ENCODE results near the gene STAG1. TPM values are rescaled to one million over a fixed set of nuclear protein-coding genes. Genes with fewer than 3 reads are reported as not detected.
"Not testable (repeated sequence)": the region's sequence is repeated elsewhere in the genome, so short reads cannot be mapped to it uniquely, and the experiment has no call there.

The STAG1 gene
- polyA plus RNA-seq, 1 experiment: 13.8 TPM

DNA sequence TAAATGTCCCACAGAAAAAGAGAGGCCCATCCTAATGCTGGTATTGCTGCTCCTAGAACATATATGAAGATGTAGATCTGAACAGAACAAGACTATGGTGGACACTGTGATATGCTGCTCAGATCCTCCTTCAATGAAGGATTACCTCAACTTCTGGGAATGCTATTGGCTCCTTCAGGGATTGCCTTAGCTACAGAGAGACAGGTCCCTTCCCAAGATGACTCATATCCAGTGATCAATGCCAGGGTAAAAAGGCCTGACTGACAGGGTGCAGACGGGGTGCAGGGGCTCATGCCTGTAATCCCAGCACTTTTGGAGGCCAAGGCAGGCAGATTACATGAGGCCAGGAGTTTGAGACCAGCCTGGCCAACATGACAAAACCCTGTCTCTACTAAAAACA, 20.5 kb upstream of the STAG1 start:
- ChIA-PET CTCF (no interaction called here), POLR2A (no interaction called here)
- Histone ChIP-seq H3K27me3 (ENCODE audit: control insufficient read depth, insufficient read depth, low read length) (no peaks in the 10 kb centered on the region), H3K36me3 (ENCODE audit: control insufficient read depth, insufficient read depth, low read length) (no peaks in the 10 kb centered on the region), H3K4me3 (ENCODE audit: low read depth, low read length) (no peak overlapping the region)
- TF ChIP-seq, protein P1, sequence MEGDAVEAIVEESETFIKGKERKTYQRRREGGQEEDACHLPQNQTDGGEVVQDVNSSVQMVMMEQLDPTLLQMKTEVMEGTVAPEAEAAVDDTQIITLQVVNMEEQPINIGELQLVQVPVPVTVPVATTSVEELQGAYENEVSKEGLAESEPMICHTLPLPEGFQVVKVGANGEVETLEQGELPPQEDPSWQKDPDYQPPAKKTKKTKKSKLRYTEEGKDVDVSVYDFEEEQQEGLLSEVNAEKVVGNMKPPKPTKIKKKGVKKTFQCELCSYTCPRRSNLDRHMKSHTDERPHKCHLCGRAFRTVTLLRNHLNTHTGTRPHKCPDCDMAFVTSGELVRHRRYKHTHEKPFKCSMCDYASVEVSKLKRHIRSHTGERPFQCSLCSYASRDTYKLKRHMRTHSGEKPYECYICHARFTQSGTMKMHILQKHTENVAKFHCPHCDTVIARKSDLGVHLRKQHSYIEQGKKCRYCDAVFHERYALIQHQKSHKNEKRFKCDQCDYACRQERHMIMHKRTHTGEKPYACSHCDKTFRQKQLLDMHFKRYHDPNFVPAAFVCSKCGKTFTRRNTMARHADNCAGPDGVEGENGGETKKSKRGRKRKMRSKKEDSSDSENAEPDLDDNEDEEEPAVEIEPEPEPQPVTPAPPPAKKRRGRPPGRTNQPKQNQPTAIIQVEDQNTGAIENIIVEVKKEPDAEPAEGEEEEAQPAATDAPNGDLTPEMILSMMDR (IDR thresholded peaks at IDR 0.05; ENCODE audit: insufficient read depth, low read depth, low read length): no peak
- no peak for DNase-seq (ENCODE audit: low read depth)

DNA sequence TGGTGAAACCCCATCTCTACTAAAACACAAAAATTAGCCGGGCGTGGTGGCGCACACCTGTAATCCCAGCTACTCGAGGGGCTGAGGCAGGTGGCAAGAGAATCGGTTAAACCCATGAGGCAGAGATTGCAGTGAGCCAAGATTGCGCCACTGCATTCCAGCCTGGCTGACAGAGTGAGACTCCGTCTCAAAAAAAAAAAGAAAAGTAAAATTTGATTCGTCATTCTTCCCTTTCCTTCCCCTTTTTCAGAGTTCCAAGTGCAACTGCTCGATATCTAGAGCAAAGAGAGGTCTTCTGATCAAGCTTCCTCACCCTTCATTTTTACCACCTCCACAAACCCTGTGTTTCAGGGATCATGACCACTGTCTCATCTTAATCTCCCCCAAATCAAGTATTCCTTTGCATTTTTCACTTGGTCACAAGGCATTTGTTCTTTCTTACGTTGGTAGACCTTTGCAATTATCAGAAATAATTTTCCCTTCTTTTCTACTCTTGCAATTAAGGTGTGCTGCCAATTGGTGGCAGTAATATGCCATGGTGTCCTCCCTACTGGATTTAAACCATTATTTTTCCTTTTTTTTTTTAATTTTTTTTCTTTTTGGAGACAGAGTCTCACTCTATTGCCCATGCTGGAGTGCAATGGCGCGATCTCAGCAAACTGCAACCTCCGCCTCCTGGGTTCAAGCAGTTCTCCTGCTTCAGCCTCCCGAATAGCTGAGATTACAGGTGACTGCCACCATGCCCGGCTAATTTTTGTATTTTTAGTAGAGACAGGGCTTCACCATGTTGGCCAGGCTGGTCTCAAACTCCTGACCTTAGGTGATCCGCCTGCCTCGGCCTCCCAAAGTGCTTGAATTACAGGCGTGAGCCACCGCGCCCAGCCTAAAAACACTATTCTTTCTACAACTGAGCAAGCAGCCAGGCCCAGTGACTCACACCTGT, 6.3 kb upstream of the STAG1 start:
- H3K4me3 ChIP-seq (ENCODE audit: low read depth, low read length); POLR2A ChIA-PET; H3K27me3 ChIP-seq (ENCODE audit: control insufficient read depth, insufficient read depth, low read length); DNase-seq (ENCODE audit: low read depth); H3K36me3 ChIP-seq (ENCODE audit: control insufficient read depth, insufficient read depth, low read length): not testable (repeated sequence)
- CTCF ChIA-PET: interaction anchor here (0.6 to 2.8 kb wide), 6 partner anchors 10 to 835 kb away, joined by 3 to 12 read pairs (median 3); partner anchors contain the start of gene NCK1
- TF ChIP-seq, protein P1 (IDR thresholded peaks at IDR 0.05; ENCODE audit: insufficient read depth, low read depth, low read length): peak; percentile 51

DNA sequence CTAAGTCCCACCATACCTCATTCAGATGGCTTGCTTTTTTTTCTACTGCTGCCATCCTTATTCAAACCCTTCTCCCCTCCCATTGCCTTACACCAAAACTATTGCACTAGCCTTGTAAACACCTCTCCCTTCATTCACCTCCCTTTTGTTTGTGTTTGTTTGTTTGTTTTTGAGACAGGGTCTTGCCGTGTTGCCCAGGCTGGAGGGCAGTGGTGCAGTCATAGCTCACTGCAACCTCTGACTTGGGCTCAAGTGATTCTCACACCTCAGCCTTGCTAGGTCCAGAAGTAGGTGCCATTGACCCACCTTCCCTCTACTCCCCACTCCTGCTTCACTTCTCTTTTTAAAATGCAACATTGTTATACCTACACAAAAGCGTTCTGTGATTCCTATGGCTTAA, 3.0 kb upstream of the STAG1 start:
- TF ChIP-seq, protein P1 (IDR thresholded peaks at IDR 0.05; ENCODE audit: insufficient read depth, low read depth, low read length): no peak
- Histone ChIP-seq H3K27me3 (ENCODE audit: control insufficient read depth, insufficient read depth, low read length) (no peaks in the 10 kb centered on the region), H3K36me3 (ENCODE audit: control insufficient read depth, insufficient read depth, low read length) (no peaks in the 10 kb centered on the region), H3K4me3 (ENCODE audit: low read depth, low read length) (no peak overlapping the region)
- ChIA-PET POLR2A (no interaction called here), CTCF (no interaction called here)
- no peak for DNase-seq (ENCODE audit: low read depth)

DNA sequence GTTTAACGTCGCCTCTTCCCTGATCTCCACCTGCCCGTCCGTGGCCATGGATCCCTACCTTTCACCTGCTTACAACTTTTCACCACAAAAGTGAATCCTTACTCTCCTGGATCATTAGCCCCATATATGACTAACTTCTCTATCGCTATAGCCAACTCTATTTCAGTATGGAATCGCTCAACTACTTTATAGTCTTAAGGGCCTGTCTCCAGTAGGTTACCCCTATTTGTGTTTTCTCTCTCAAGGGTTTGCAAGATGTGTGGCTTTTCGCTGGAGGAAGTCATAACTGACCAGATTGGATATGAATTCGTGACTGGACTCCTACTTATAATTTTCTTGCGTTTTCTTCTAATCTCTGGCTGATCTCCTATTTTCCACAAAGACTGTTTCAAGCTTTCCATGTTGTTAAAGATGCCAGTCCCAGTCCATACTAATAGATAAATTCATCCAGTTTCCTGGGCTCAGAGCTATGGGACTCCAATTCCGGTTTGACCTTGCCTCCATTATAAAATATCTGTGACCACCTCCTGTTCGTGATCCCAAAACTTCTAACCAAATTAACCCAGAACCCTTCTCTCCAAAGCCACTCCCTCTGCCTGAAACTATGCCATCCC, 1.3 kb upstream of the STAG1 start:
- Histone ChIP-seq H3K4me3 (ENCODE audit: low read depth, low read length) (peak overlapping the region; percentile 43), H3K36me3 (ENCODE audit: control insufficient read depth, insufficient read depth, low read length) (no peaks in the 10 kb centered on the region), H3K27me3 (ENCODE audit: control insufficient read depth, insufficient read depth, low read length) (no peaks in the 10 kb centered on the region)
- CTCF ChIA-PET: interaction anchor here (1.0 to 2.6 kb wide), 16 partner anchors 38 to 683 kb away, joined by 3 to 55 read pairs (median 8); partner anchors contain the start of genes NCK1 and PCCB
- TF ChIP-seq, protein P1 (IDR thresholded peaks at IDR 0.05; ENCODE audit: insufficient read depth, low read depth, low read length): no peak
- no peak for DNase-seq (ENCODE audit: low read depth)
- POLR2A ChIA-PET: interaction anchor here (0.6 to 1.9 kb wide), 2 partner anchors 260 to 557 kb away, joined by 3 to 19 read pairs; partner anchors contain the start of gene MSL2

Data from BJ (cell line).